Mononuclear cell (primary cell): ENCODE results near the gene JARID2. TPM values are rescaled to one million over a fixed set of nuclear protein-coding genes. Genes with fewer than 3 reads are reported as not detected.

ENCODE experiments used
- H3K27me3 ChIP-seq: 2 replicates; pipeline ENCODE4 v1.6.0; 2011; ENCODE audit warnings: low read length, control low read depth; ENCODE audit not compliant: insufficient read depth
- H3K4me1 ChIP-seq: 2 replicates; pipeline ENCODE4 v1.5.1; 2011; ENCODE audit warnings: mild to moderate bottlenecking, low read length, control low read depth; ENCODE audit not compliant: insufficient read depth
- H3K4me3 ChIP-seq: 2 replicates; pipeline ENCODE4 v1.5.1; 2011; ENCODE audit warnings: mild to moderate bottlenecking, low read length, moderate library complexity
- H3K9me3 ChIP-seq: 2 replicates; pipeline ENCODE4 v1.5.1; 2011; ENCODE audit warnings: low read depth, mild to moderate bottlenecking, control low read depth, low read length
- total RNA-seq: library from RNA; depleted of rRNA; stranded (reverse); fragments of >200 nt; gene quantifications from one replicate; pipeline ENCODE4 v1.2.3, GENCODE V29; 2012

The JARID2 gene
- total RNA-seq, 1 donor: 74.8 TPM

- Histone ChIP-seq H3K4me3 (no peak overlapping the region), H3K9me3 (no peaks in the 10 kb centered on the region), H3K27me3 (no peaks in the 10 kb centered on the region), H3K4me1 (peaks cover 95% of the 10 kb centered on the region)
Measured at GRCh38 chr6:15439410-15440025, 193.6 kb downstream of the JARID2 start.

DNA sequence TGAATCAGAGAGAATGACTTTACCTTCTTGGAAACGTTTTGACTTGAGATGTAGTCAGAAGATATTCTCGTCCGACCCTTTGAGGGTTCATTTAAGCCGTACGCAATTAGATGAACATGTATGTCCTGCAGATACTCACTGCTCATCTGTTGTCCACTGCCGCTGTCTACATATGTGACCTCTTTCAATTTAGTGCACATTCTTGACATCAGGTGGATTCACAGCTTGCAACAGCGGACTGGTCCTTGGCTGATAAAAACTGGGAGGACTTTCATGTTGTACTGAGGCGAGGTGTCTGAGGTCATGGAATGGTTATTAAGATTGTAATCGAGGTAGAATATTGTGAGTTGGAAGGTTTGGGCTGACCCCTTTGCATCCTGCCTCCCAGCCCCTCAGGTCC, 194.2 kb downstream of the JARID2 start:
- H3K9me3 ChIP-seq: no peaks in the 10 kb centered on the region
- no peak overlapping the region for H3K4me3 ChIP-seq
- no peaks in the 10 kb centered on the region for H3K27me3 ChIP-seq
- peaks cover 95% of the 10 kb centered on the region for H3K4me1 ChIP-seq

GRCh38 chr6:15441215-15441868, 195.5 kb downstream of the JARID2 start:
- peaks cover 92% of the 10 kb centered on the region for H3K4me1 ChIP-seq
- no peak overlapping the region for H3K4me3 ChIP-seq
- H3K27me3 ChIP-seq: no peaks in the 10 kb centered on the region
- no peaks in the 10 kb centered on the region for H3K9me3 ChIP-seq

DNA sequence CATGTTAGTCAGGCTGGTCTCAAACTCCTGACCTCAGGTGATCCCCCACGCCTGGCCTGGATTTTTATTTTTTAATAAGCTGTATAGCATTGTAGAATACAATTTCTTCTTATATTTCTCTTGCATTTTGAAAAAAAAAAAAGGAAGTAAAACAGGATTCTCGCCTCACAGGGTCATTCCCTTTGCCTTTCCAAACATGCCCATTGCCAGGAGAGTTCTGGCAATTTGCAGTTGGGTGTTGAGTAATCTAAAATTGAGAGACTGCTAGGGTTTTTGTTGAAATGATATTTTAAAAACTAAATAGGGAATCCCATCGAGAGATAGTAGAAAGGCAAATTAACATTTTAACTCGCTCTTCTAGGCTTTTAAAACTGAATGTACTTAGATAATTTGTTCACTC, 196.1 kb downstream of the JARID2 start:
- Histone ChIP-seq H3K4me3 (no peak overlapping the region), H3K9me3 (no peaks in the 10 kb centered on the region), H3K27me3 (no peaks in the 10 kb centered on the region), H3K4me1 (peaks cover 89% of the 10 kb centered on the region)

DNA sequence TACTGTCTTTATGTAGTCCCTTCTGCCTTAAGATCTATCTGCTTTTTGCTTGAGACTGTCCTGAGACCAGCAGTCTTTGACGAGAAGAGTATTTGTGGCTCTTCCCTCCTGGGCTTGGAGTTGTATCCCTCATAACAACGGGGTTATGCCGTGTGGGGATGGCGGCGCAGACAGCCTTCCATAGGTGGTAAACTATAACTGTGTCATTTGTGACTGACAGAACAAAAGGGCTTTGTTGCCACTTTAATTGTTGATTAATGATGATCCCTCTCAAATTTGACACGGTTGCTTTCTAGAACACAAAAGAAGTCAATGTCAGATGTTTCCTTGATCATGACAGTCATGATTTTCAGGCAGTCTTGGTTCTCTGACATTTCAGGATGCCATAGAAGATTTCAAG, 196.6 kb downstream of the JARID2 start:
- H3K4me1 ChIP-seq: peaks cover 88% of the 10 kb centered on the region
- no peaks in the 10 kb centered on the region for H3K27me3 ChIP-seq
- H3K9me3 ChIP-seq: no peaks in the 10 kb centered on the region
- no peak overlapping the region for H3K4me3 ChIP-seq

GRCh38 chr6:15443119-15443830, 197.4 kb downstream of the JARID2 start:
- Histone ChIP-seq H3K9me3 (no peaks in the 10 kb centered on the region), H3K27me3 (no peaks in the 10 kb centered on the region), H3K4me1 (peaks cover 88% of the 10 kb centered on the region), H3K4me3 (no peak overlapping the region)

DNA sequence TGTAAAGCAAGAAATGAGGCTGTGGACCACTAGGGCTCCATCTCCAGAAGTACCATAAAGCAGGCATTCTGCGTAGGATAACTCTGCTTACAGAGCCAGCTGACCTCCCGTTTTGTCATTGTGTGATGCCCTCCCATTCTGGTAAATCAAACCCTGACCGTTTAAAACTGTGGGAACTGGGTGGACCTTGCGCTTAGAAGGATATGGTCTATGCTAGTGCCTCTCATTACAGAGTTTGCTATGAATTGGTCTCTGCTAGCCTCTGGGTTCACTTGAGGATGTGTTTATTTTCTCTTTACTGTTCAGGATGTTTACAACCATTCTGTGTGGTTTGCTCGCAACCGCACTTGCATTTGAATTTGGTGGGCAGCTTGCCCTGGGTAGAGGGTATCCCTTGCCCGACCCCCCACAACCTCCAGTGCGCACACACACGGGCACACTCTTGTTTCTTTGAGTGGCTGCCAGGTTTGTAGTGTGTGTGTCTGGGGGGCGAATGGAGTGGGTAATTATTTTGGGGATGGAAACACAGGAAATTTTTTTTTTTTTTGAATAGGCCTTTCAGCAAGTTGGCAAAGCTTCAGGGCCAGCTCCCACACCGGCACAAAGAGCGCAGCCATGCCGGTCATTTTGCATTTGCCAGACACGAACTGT, 198.3 kb downstream of the JARID2 start:
- H3K9me3 ChIP-seq: no peaks in the 10 kb centered on the region
- peaks cover 83% of the 10 kb centered on the region for H3K4me1 ChIP-seq
- H3K4me3 ChIP-seq: no peak overlapping the region
- H3K27me3 ChIP-seq: no peaks in the 10 kb centered on the region

DNA sequence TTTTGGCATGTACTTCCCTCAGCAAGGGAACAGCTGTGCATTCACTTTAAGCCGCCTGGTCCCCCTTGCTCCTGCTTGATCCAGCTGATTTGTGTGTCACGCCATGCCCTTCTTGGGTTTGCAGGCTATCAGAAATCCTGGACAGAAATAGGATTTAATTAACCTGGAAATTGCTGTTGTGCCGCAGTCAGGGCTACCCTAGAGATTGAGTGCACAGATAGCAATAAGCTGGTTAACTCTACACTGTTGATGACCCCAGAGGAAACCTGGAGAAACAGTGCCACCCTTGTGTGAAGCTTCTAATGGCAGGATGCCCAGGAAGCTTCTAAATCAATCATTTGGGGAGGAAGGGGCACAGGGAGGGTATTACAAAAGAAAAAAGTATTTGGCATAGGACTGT, 199.0 kb downstream of the JARID2 start:
- H3K4me1 ChIP-seq: peaks cover 80% of the 10 kb centered on the region
- H3K9me3 ChIP-seq: no peaks in the 10 kb centered on the region
- no peak overlapping the region for H3K4me3 ChIP-seq
- H3K27me3 ChIP-seq: no peaks in the 10 kb centered on the region

GRCh38 chr6:15447546-15448267, 201.8 kb downstream of the JARID2 start:
- H3K27me3 ChIP-seq: no peaks in the 10 kb centered on the region
- no peak overlapping the region for H3K4me3 ChIP-seq
- peaks cover 64% of the 10 kb centered on the region for H3K4me1 ChIP-seq
- no peaks in the 10 kb centered on the region for H3K9me3 ChIP-seq

- H3K4me1 ChIP-seq: peaks cover 64% of the 10 kb centered on the region
Measured at GRCh38 chr6:15449011-15449410, 203.1 kb downstream of the JARID2 start.

GRCh38 chr6:15451738-15452137, 205.9 kb downstream of the JARID2 start:
- H3K4me1 ChIP-seq: peaks cover 45% of the 10 kb centered on the region
- H3K4me3 ChIP-seq: no peak overlapping the region
- H3K27me3 ChIP-seq: no peaks in the 10 kb centered on the region
- no peaks in the 10 kb centered on the region for H3K9me3 ChIP-seq

More at GRCh38 chr6:15449011-15449410, 203.1 kb downstream of the JARID2 start:
- no peak overlapping the region for H3K4me3 ChIP-seq
- no peaks in the 10 kb centered on the region for H3K27me3 ChIP-seq
- no peaks in the 10 kb centered on the region for H3K9me3 ChIP-seq

DNA sequence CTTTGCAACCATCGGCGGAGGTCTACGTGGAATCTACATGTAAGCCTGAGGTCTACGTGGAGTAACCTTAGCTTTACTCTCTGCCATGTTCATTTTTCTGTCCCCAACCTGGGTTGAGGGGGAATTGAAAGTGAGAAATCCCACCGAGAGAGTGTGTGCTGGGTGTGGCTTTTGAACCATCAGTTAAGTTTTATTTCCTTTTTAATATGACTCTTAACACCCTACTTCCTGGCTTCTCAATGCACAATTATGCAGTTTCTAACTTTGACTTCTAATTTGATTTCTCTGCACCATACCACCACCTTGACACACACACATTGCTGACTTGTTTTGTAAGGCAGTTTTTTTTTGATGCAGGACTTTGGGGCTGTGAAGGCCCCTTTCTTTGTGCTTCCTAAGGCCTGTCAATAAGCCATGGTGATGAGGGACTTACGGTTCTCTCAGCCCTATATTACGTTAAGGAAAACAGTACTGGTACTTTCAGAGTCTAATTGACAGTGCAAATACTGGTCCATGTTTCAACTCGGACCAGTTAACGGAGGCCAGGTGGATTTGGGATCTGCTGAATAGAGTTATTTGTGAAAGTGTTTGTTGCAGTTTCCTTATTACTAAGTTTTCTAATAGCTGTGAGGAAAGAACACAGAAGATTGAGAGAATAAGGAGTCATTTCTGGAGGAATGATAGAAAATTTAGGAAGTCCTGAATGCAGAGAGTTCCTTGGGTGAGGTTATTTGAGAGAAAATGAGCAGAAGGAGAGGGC, 206.5 kb downstream of the JARID2 start:
- H3K4me3 ChIP-seq: no peak overlapping the region
- H3K27me3 ChIP-seq: no peaks in the 10 kb centered on the region
- H3K4me1 ChIP-seq: peaks cover 43% of the 10 kb centered on the region
- no peaks in the 10 kb centered on the region for H3K9me3 ChIP-seq

DNA sequence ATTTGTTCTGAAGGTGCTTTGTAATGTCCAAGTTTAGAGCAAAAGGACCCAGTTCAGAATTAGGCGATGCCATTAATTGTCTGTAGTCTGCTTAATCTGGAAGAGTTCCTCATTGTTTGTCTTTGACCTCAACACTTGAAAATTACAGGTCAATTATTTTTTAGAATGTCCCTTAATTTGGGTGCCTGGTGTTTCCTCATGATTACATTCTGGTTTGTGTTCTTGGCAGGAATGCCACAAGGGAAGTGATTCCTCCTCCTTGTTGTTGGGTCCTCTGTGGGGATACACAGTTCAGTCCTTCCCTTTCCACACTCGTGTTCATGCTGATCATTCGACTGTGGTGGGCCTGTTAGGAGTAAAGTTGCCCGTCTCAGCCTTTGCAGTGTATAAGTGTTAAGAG, 207.3 kb downstream of the JARID2 start:
- H3K4me1 ChIP-seq: peaks cover 36% of the 10 kb centered on the region
- H3K4me3 ChIP-seq: no peak overlapping the region
- H3K9me3 ChIP-seq: no peaks in the 10 kb centered on the region
- H3K27me3 ChIP-seq: no peaks in the 10 kb centered on the region

DNA sequence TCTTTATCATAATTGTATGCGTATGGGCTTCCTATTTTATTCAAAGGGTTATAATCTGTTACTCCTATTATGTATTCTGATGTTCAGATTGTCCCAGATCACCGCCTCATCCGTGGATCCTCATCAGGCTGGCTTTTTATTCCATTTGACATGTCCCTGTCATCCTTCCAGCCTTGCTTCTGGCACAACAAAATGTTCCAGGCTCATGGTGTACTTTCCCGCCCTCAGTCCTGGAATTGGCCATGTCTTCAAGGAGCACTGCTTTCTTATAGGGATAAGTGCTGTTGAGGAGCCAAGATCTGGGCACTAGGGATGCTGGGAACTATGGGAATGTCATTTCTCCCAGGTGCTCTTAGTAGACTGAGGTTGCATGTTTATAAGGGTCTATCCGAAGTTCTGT, 207.8 kb downstream of the JARID2 start:
- Histone ChIP-seq H3K4me3 (no peak overlapping the region), H3K4me1 (peaks cover 38% of the 10 kb centered on the region), H3K9me3 (no peaks in the 10 kb centered on the region), H3K27me3 (no peaks in the 10 kb centered on the region)
